Muscle of back (tissue), 10 donors: ENCODE data around the gene RNF212. TPM values are rescaled to one million over a fixed set of nuclear protein-coding genes. Genes with fewer than 3 reads are reported as not detected.

Experiments
- polyA plus RNA-seq, 10 donors: library from polyadenylated mRNA; unstranded; fragments of 120-200 nt; gene quantifications; one replicate each; pipeline ENCODE4 v1.2.1, GENCODE V29; 2013; ENCODE audit not compliant: insufficient read length in 10 of 10

Gene RNF212
- polyA plus RNA-seq, 10 donors, result 2.9 to 6.2 (median 3.6) TPM

Other genes starting within 250 kb of the RNF212 start
- 10 to 100 TPM; 24.8 to 46.9 (median 32.2) TPM for gene GAK, start 181.2 kb downstream of the RNF212 start, polyA plus RNA-seq
- gene TMEM175, start 181.1 kb downstream of the RNF212 start, polyA plus RNA-seq, result 10 to 100 TPM; 14.4 to 22.1 (median 17.0) TPM
- 1 to 10 TPM; 3.4 to 6.1 (median 4.4) TPM for gene DGKQ, start 140.0 kb downstream of the RNF212 start, polyA plus RNA-seq
- gene IDUA, start 126.5 kb downstream of the RNF212 start, polyA plus RNA-seq, result 10 to 100 TPM in 8 of 10 donors, 1 to 10 TPM in 2; 7.9 to 16.4 (median 12.9) TPM
- 1 to 10 TPM; 1.2 to 5.1 (median 3.5) TPM for gene SLC26A1, start 120.2 kb downstream of the RNF212 start, polyA plus RNA-seq
- gene FGFRL1, start 101.9 kb downstream of the RNF212 start, polyA plus RNA-seq, result 100 to 1,000 TPM in 9 of 10 donors, 10 to 100 TPM in 1; 76.7 to 265 (median 214) TPM
- gene SPON2, start 59.0 kb upstream of the RNF212 start, polyA plus RNA-seq, result 10 to 100 TPM; 33.0 to 77.0 (median 54.7) TPM
- 100 to 1,000 TPM in 4 of 10 donors, 10 to 100 TPM in 6; 80.7 to 142 (median 95.1) TPM for gene CTBP1, start 135.6 kb upstream of the RNF212 start, polyA plus RNA-seq
- gene MAEA, start 176.3 kb upstream of the RNF212 start, polyA plus RNA-seq, result 10 to 100 TPM; 27.1 to 44.9 (median 35.5) TPM
- gene UVSSA, start 233.6 kb upstream of the RNF212 start, polyA plus RNA-seq, result 10 to 100 TPM in 2 of 10 donors, 1 to 10 TPM in 8; 4.5 to 10.9 (median 8.2) TPM